DOHH2 (cell line): ENCODE data around the gene PSME4.

ENCODE experiments used
- H3F3A ChIP-seq: fragments of 200-600 bp; sonication (generic), shearing (Covaris generic); 2 replicates; pipeline ENCODE4 v1.6.0; 2016; ENCODE audit warnings: antibody characterized with exemption, mild to moderate bottlenecking; ENCODE audit not compliant: control insufficient read depth, insufficient read depth
- H3K27ac ChIP-seq: fragments of 200-600 bp; sonication (generic); 2 replicates; pipeline ENCODE4 v1.5.1; 2014; ENCODE audit warnings: low read depth, mild to moderate bottlenecking, low read length, moderate library complexity
- H3K27me3 ChIP-seq: fragments of 200-600 bp; sonication (generic); 2 replicates; pipeline ENCODE4 v1.6.1; 2014; ENCODE audit warnings: mild to moderate bottlenecking, low read length, mixed read lengths; ENCODE audit not compliant: control insufficient read depth
- H3K36me3 ChIP-seq: fragments of 200-600 bp; sonication (generic); 2 replicates; pipeline ENCODE4 v1.6.1; 2014; ENCODE audit warnings: mild to moderate bottlenecking, low read length, moderate library complexity, mixed read lengths; ENCODE audit not compliant: control insufficient read depth
- H3K4me1 ChIP-seq: fragments of 200-600 bp; sonication (generic); 2 replicates; pipeline ENCODE4 v1.6.1; 2014; ENCODE audit warnings: mild to moderate bottlenecking, low read length, mixed read lengths; ENCODE audit not compliant: control insufficient read depth
- H3K4me2 ChIP-seq: fragments of 200-600 bp; sonication (generic); 2 replicates; pipeline ENCODE4 v1.6.0; 2014; ENCODE audit warnings: mild to moderate bottlenecking, low read length, moderate library complexity
- H3K4me3 ChIP-seq: fragments of 200-600 bp; sonication (generic); 2 replicates; pipeline ENCODE4 v1.5.1; 2014; ENCODE audit warnings: mild to moderate bottlenecking, low read length, mixed read lengths
- H3K79me2 ChIP-seq: fragments of 200-600 bp; sonication (generic); 2 replicates; pipeline ENCODE4 v1.6.1; 2014; ENCODE audit warnings: mild to moderate bottlenecking, low read length, mixed read lengths; ENCODE audit not compliant: control insufficient read depth
- H3K9me2 ChIP-seq: fragments of 200-600 bp; sonication (generic); replicated peaks from 2 replicates; pipeline ENCODE4 v1.6.1; 2014; ENCODE audit warnings: mild to moderate bottlenecking, low read length, mixed read lengths; ENCODE audit not compliant: control insufficient read depth
- H3K9me3 ChIP-seq: fragments of 200-600 bp; sonication (generic); 2 replicates; pipeline ENCODE4 v1.6.1; 2014; ENCODE audit warnings: antibody characterized with exemption, low read length, mixed read lengths; ENCODE audit not compliant: control insufficient read depth, insufficient read depth
- H4K20me1 ChIP-seq: fragments of 200-600 bp; sonication (generic); 2 replicates; pipeline ENCODE4 v1.6.0; 2014; ENCODE audit warnings: low read depth, mild to moderate bottlenecking, antibody characterized with exemption, low read length, moderate library complexity; ENCODE audit not compliant: control insufficient read depth, insufficient read depth
- CTCF ChIP-seq: fragments of 200-600 bp; sonication (generic); IDR thresholded peaks from one replicate; pipeline ENCODE4 v1.5.1; 2014; ENCODE audit warnings: antibody characterized with exemption, mild to moderate bottlenecking, low read depth, low read length; ENCODE audit not compliant: poor library complexity, severe bottlenecking
- EZH2phosphoT487 ChIP-seq: fragments of 200-600 bp; sonication (generic); IDR thresholded peaks from 2 replicates; pipeline ENCODE4 v1.6.1; 2017; ENCODE audit warnings: borderline replicate concordance, mild to moderate bottlenecking, antibody characterized with exemption, low read length, moderate library complexity, mixed read lengths

PSME4 gene

GRCh38 chr2:53821810-53822209, 149.0 kb downstream of the PSME4 start:
- H3F3A ChIP-seq: no peaks in the 10 kb centered on the region

GRCh38 chr2:53820711-53821110, 150.1 kb downstream of the PSME4 start:
- Histone ChIP-seq H3K27ac (no peak overlapping the region), H3K9me2 (no peaks in the 10 kb centered on the region), H3K4me1 (no peaks in the 10 kb centered on the region), H3K36me3 (peaks cover 19% of the 10 kb centered on the region), H3K4me2 (no peak overlapping the region), H3F3A (no peaks in the 10 kb centered on the region), H3K9me3 (no peaks in the 10 kb centered on the region), H3K27me3 (no peaks in the 10 kb centered on the region), H3K4me3 (no peak overlapping the region), H3K79me2 (no peaks in the 10 kb centered on the region), H4K20me1 (no peaks in the 10 kb centered on the region)
- TF ChIP-seq EZH2phosphoT487 (no peak), CTCF (no peak)

More at GRCh38 chr2:53821810-53822209, 149.0 kb downstream of the PSME4 start:
- Histone ChIP-seq H3K4me2 (no peak overlapping the region), H3K36me3 (peaks cover 16% of the 10 kb centered on the region), H3K9me2 (no peaks in the 10 kb centered on the region), H3K4me1 (no peaks in the 10 kb centered on the region), H3K9me3 (no peaks in the 10 kb centered on the region), H3K27ac (no peak overlapping the region), H3K4me3 (no peak overlapping the region), H4K20me1 (no peaks in the 10 kb centered on the region), H3K79me2 (no peaks in the 10 kb centered on the region), H3K27me3 (no peaks in the 10 kb centered on the region)
- TF ChIP-seq EZH2phosphoT487 (no peak), CTCF (no peak)

- Histone ChIP-seq H3K4me1 (no peaks in the 10 kb centered on the region), H3K27me3 (no peaks in the 10 kb centered on the region), H3K79me2 (no peaks in the 10 kb centered on the region), H3K4me3 (no peak overlapping the region), H3K4me2 (no peak overlapping the region), H3K9me2 (no peaks in the 10 kb centered on the region), H3K9me3 (no peaks in the 10 kb centered on the region), H3F3A (no peaks in the 10 kb centered on the region), H3K36me3 (peaks cover 25% of the 10 kb centered on the region), H4K20me1 (no peaks in the 10 kb centered on the region), H3K27ac (no peak overlapping the region)
- TF ChIP-seq CTCF: no peak
Measured at GRCh38 chr2:53820048-53820447, 150.7 kb downstream of the PSME4 start.

GRCh38 chr2:53819634-53820033, 151.2 kb downstream of the PSME4 start:
- no peak overlapping the region for H3K4me2 ChIP-seq
- H3K9me2 ChIP-seq: no peaks in the 10 kb centered on the region
- H3F3A ChIP-seq: no peaks in the 10 kb centered on the region
- TF ChIP-seq CTCF (no peak), EZH2phosphoT487 (no peak)
- no peaks in the 10 kb centered on the region for H3K4me1 ChIP-seq
- H3K27me3 ChIP-seq: no peaks in the 10 kb centered on the region
- no peaks in the 10 kb centered on the region for H4K20me1 ChIP-seq
- no peak overlapping the region for H3K4me3 ChIP-seq
- H3K9me3 ChIP-seq: no peaks in the 10 kb centered on the region
- peaks cover 25% of the 10 kb centered on the region for H3K36me3 ChIP-seq
- H3K79me2 ChIP-seq: no peaks in the 10 kb centered on the region
- no peak overlapping the region for H3K27ac ChIP-seq
